ENCODE measurements around the gene PJA2. TPM values are rescaled to one million over a fixed set of nuclear protein-coding genes. Genes with fewer than 3 reads are reported as not detected.

The PJA2 gene
- total RNA-seq, 4 donors from 2014 or later = 28.8 to 75.5 (median 51.4) TPM

DNA sequence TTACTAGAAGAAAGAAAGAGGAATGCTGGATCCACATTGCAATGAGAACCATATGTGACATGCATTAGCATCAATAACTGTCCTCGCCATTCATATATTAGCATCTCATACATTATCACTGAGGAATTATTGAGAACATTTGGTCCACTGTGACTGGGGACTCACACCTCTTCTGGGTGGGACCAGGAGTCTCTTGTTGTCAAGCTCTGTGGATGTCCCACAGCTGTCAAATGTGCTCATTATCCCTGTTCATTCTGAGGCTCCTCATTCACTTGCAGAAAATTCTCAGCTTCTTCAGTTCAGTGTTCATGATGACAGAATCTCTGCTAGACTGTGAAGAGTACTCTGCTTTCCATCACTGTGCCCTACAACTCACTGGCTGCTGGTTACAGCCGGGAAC lies 109.4 kb downstream of the PJA2 start:
- intact Hi-C loops (cut with DNase I) = no loop called here
- WGBS, 2 donors = 70 to 81% methylated on average over 2 of the region's 2 CpGs
- H3K9me3 ChIP-seq = no peaks in the 10 kb centered on the region

GRCh38 chr5:109299557-109299956 lies 110.2 kb downstream of the PJA2 start:
- H3K27ac ChIP-seq = no peak overlapping the region
- no peak for DNase-seq
- no peaks in the 10 kb centered on the region for H3K36me3 ChIP-seq
- no peaks in the 10 kb centered on the region for H3K4me1 ChIP-seq
- peaks cover 0 to 3% (median 0%) of the 10 kb centered on the region in 3 donors for H3K9me3 ChIP-seq
- H3K4me3 ChIP-seq = no peak overlapping the region
- TF ChIP-seq CTCF (IDR thresholded peaks at IDR 0.05) (no peak), POLR2A (IDR thresholded peaks at IDR 0.05) (no peak)
- WGBS, 2 donors = 51 to 70% methylated on average over 2 to 4 of the region's 6 CpGs
- intact Hi-C loops (cut with DNase I) = no loop called here
- no peaks in the 10 kb centered on the region for H3K27me3 ChIP-seq

More for the DNA sequence above, 109.4 kb downstream of the PJA2 start:
- H3K27ac ChIP-seq = no peak overlapping the region
- no peaks in the 10 kb centered on the region for H3K4me1 ChIP-seq
- H3K27me3 ChIP-seq = no peaks in the 10 kb centered on the region
- H3K4me3 ChIP-seq = no peak overlapping the region
- TF ChIP-seq CTCF (IDR thresholded peaks at IDR 0.05) (no peak), POLR2A (IDR thresholded peaks at IDR 0.05) (no peak)
- DNase-seq = no peak
- no peaks in the 10 kb centered on the region for H3K36me3 ChIP-seq

GRCh38 chr5:109298794-109299193 lies 111.0 kb downstream of the PJA2 start:
- 73 to 80% methylated on average over 4 of the region's 4 CpGs for WGBS, 2 donors
- no peak for DNase-seq

GRCh38 chr5:109297900-109298299 lies 111.9 kb downstream of the PJA2 start:
- Histone ChIP-seq H3K4me3 (no peak overlapping the region), H3K27ac (no peak overlapping the region), H3K4me1 (no peaks in the 10 kb centered on the region), H3K27me3 (no peaks in the 10 kb centered on the region), H3K9me3 (peaks cover 0 to 3% (median 0%) of the 10 kb centered on the region in 3 donors), H3K36me3 (no peaks in the 10 kb centered on the region)
- no peak for TF ChIP-seq POLR2A (IDR thresholded peaks at IDR 0.05)
- TF ChIP-seq CTCF (IDR thresholded peaks at IDR 0.05) = no peak
- intact Hi-C loops (cut with DNase I) = no loop called here
- DNase-seq = no peak
- 87 to 92% methylated on average over 9 of the region's 9 CpGs for WGBS, 2 donors

More at GRCh38 chr5:109298794-109299193, 111.0 kb downstream of the PJA2 start:
- intact Hi-C loops (cut with DNase I) = no loop called here
- no peak overlapping the region for H3K27ac ChIP-seq
- TF ChIP-seq POLR2A (IDR thresholded peaks at IDR 0.05) = no peak
- TF ChIP-seq CTCF (IDR thresholded peaks at IDR 0.05) = no peak
- no peaks in the 10 kb centered on the region for H3K27me3 ChIP-seq
- no peak overlapping the region for H3K4me3 ChIP-seq
- no peaks in the 10 kb centered on the region for H3K36me3 ChIP-seq
- H3K4me1 ChIP-seq = no peaks in the 10 kb centered on the region
- peaks cover 0 to 3% (median 0%) of the 10 kb centered on the region in 3 donors for H3K9me3 ChIP-seq

GRCh38 chr5:109291090-109291489 lies 118.7 kb downstream of the PJA2 start:
- H3K36me3 ChIP-seq = no peaks in the 10 kb centered on the region
- H3K4me1 ChIP-seq = no peaks in the 10 kb centered on the region
- DNase-seq = no peak
- TF ChIP-seq CTCF (IDR thresholded peaks at IDR 0.05) = no peak
- TF ChIP-seq POLR2A (IDR thresholded peaks at IDR 0.05) = no peak
- no peak overlapping the region for H3K4me3 ChIP-seq
- 50% methylated on average over 1 of the region's 6 CpGs; no CpG with 5 or more reads in 1 of the 2 donors for WGBS, 2 donors
- peaks cover 0 to 16% (median 14%) of the 10 kb centered on the region in 3 donors for H3K9me3 ChIP-seq
- intact Hi-C loops (cut with DNase I) = no loop called here
- H3K27me3 ChIP-seq = no peaks in the 10 kb centered on the region
- no peak overlapping the region for H3K27ac ChIP-seq
